NCI-H748 treated with DMSO at 0.1 percent for 48 hours (cell line): ENCODE measurements around the gene KCNAB1.
"Not testable (repeated sequence)": the region's sequence is repeated elsewhere in the genome, so short reads cannot be mapped to it uniquely, and the experiment has no call there.

Experiments used
- DNase-seq: peaks from one replicate; lab custom pipeline; 2025; lab: John Stamatoyannopoulos, UW

Gene KCNAB1

GRCh38 chr3:156271995-156272719 is 151.8 kb downstream of the KCNAB1 start:
- no peak for DNase-seq

- no peak for DNase-seq
Observed at GRCh38 chr3:156273111-156273694, 152.8 kb downstream of the KCNAB1 start.

- DNase-seq: no peak
Observed at GRCh38 chr3:156274791-156275190, 154.4 kb downstream of the KCNAB1 start.

GRCh38 chr3:156284637-156285036 is 164.3 kb downstream of the KCNAB1 start:
- DNase-seq: not testable (repeated sequence)

- no peak for DNase-seq
Observed at GRCh38 chr3:156285626-156286025, 165.2 kb downstream of the KCNAB1 start.

GRCh38 chr3:156290924-156291271 is 170.5 kb downstream of the KCNAB1 start:
- DNase-seq: no peak

GRCh38 chr3:156291272-156292123 is 171.1 kb downstream of the KCNAB1 start:
- no peak for DNase-seq

- no peak for DNase-seq
Observed at GRCh38 chr3:156293566-156293965, 173.2 kb downstream of the KCNAB1 start.

- DNase-seq: no peak
Observed at GRCh38 chr3:156297582-156297981, 177.2 kb downstream of the KCNAB1 start.

- DNase-seq: no peak
Observed at GRCh38 chr3:156298014-156298413, 177.6 kb downstream of the KCNAB1 start.

- no peak for DNase-seq
Observed at GRCh38 chr3:156298938-156299337, 178.6 kb downstream of the KCNAB1 start.

GRCh38 chr3:156299569-156299968 is 179.2 kb downstream of the KCNAB1 start:
- DNase-seq: no peak

- DNase-seq: no peak
Observed at GRCh38 chr3:156300371-156300770, 180.0 kb downstream of the KCNAB1 start.

- DNase-seq: no peak
Observed at GRCh38 chr3:156300929-156301840, 180.8 kb downstream of the KCNAB1 start.

GRCh38 chr3:156303001-156303707 is 182.8 kb downstream of the KCNAB1 start:
- DNase-seq: no peak

- DNase-seq: no peak
Observed at GRCh38 chr3:156304406-156304805, 184.0 kb downstream of the KCNAB1 start.

GRCh38 chr3:156305672-156306071 is 185.3 kb downstream of the KCNAB1 start:
- DNase-seq: no peak

GRCh38 chr3:156307704-156308103 is 187.3 kb downstream of the KCNAB1 start:
- DNase-seq: no peak

- DNase-seq: no peak
Observed at GRCh38 chr3:156311431-156311830, 191.1 kb downstream of the KCNAB1 start.

- no peak for DNase-seq
Observed at GRCh38 chr3:156311930-156312329, 191.6 kb downstream of the KCNAB1 start.

- DNase-seq: no peak
Observed at GRCh38 chr3:156316076-156316475, 195.7 kb downstream of the KCNAB1 start.
